Esophagus muscularis mucosa (tissue), 4 donors: ENCODE measurements around the gene LMOD2. TPM values are rescaled to one million over a fixed set of nuclear protein-coding genes. Genes with fewer than 3 reads are reported as not detected.

Experiments
- DNase-seq: peaks from one replicate; pipeline ENCODE4 v3.0.0-alpha.2; 2017; ENCODE audit errors: extremely low spot score
- H3K27ac ChIP-seq, 4 donors: fragments of 200-600 bp; sonication (generic); replicated peaks in 1 of 4; 1 replicate in 3 of 4; 2 replicates in 1 of 4; pipeline ENCODE4 v1.5.1; 2016 to 2019; ENCODE audit warnings: mild to moderate bottlenecking in 1 of 4
- H3K27me3 ChIP-seq, 4 donors: fragments of 200-600 bp; sonication (generic); one replicate each; pipeline versions ENCODE4 v1.5.1 to v1.6.0; 2016 to 2019
- H3K36me3 ChIP-seq, 4 donors: fragments of 200-600 bp; sonication (generic); one replicate each; pipeline ENCODE4 v1.5.1; 2016 to 2019
- H3K4me1 ChIP-seq, 4 donors: fragments of 200-600 bp; sonication (generic); one replicate each; pipeline ENCODE4 v1.5.1; 2016 to 2019
- H3K4me3 ChIP-seq, 4 donors: fragments of 200-600 bp; sonication (generic); 1 replicate in 2 of 4; 2 replicates in 2 of 4; pipeline ENCODE4 v1.5.1; 2016 to 2019; ENCODE audit warnings: mild to moderate bottlenecking in 4 of 4, moderate library complexity in 1 of 4
- H3K9me3 ChIP-seq, 4 donors: fragments of 200-600 bp; sonication (generic); 1 replicate in 3 of 4; 2 replicates in 1 of 4; pipeline ENCODE4 v1.5.1; 2016 to 2019
- EP300 ChIP-seq: sonication (generic); formaldehyde crosslinking; IDR thresholded peaks from one replicate; pipeline ENCODE4 v1.6.1; 2017; ENCODE audit warnings: antibody characterized with exemption
- POLR2A ChIP-seq: fragments of 450-650 bp; IDR thresholded peaks from one replicate; pipeline ENCODE4 v1.6.1; 2017; ENCODE audit warnings: antibody characterized with exemption, moderate library complexity, mild to moderate bottlenecking, low read depth
- POLR2AphosphoS5 ChIP-seq, 2 donors: sonication (generic); formaldehyde crosslinking; IDR thresholded peaks; one replicate each; pipeline ENCODE4 v1.6.1; 2017; ENCODE audit warnings: antibody characterized with exemption in 2 of 2
- WGBS: methylation state at CpG from one replicate; pipeline ENCODE4 v1.1.5; 2018; 5-methylcytosine and 5-hydroxymethylcytosine counted together
- intact Hi-C: fragments of 100-400 bp; cut with DNase I; formaldehyde crosslinking; loops from one replicate; pipeline ENCODE4 v1.15.1; 2023
- total RNA-seq, 4 donors: library from RNA; depleted of rRNA; stranded (reverse); fragments of >200 nt; gene quantifications; one replicate each; pipeline versions ENCODE4 v1.1.0 to v1.2.1, GENCODE V29; 2016
- TF ChIP-seq, protein P1 (sequence below), 3 experiments: fragments of 200-600 bp in 2 of 3; fragments of 450-650 bp in 1 of 3; sonication (generic) in 2 of 3; IDR thresholded peaks; one replicate each; pipeline ENCODE4 v1.5.1; 2017 to 2019; ENCODE audit warnings: antibody characterized with exemption in 3 of 3, mild to moderate bottlenecking in 2 of 3, moderate library complexity in 1 of 3

LMOD2 gene
- total RNA-seq, 4 donors from 2014 or later = not detected

DNA sequence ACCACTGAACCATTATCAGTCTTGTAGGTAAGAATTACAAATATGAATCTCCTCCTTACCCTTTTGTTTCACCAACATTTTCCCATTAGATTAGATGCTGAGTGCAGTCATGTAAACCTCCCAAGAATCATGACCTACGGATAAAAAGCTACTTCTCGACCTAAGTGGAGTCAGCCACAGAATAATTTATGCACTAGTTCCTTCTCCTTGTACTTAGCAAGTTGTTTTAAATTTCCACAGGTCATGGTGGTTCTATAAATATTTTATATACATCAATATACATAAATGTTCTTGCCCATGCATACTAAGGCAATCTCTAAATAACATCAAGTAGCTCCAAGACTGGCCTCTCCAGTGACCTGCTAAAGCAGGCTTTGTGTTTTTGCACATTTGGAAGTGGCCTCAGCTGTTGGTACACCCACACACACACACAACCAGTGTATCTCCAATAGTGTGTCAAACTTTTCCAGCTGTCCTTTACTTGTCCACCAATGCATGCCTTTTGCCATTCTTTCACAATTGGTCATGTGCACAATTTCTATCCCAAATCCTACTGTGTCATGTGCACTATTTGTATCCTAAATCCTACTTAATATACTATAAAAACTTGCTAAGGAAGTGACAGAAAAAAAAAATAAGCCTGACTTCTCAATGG lies 21.5 kb downstream of the LMOD2 start:
- no peak overlapping the region for H3K27ac ChIP-seq
- peaks cover 0 to 8% (median 0%) of the 10 kb centered on the region in 4 donors for H3K36me3 ChIP-seq
- no peaks in the 10 kb centered on the region for H3K27me3 ChIP-seq
- no peaks in the 10 kb centered on the region for H3K9me3 ChIP-seq
- no peak for DNase-seq
- H3K4me3 ChIP-seq = no peak overlapping the region
- intact Hi-C loops = no loop called here
- peaks cover 20 to 28% (median 25%) of the 10 kb centered on the region in 4 donors for H3K4me1 ChIP-seq
- TF ChIP-seq, protein P1, sequence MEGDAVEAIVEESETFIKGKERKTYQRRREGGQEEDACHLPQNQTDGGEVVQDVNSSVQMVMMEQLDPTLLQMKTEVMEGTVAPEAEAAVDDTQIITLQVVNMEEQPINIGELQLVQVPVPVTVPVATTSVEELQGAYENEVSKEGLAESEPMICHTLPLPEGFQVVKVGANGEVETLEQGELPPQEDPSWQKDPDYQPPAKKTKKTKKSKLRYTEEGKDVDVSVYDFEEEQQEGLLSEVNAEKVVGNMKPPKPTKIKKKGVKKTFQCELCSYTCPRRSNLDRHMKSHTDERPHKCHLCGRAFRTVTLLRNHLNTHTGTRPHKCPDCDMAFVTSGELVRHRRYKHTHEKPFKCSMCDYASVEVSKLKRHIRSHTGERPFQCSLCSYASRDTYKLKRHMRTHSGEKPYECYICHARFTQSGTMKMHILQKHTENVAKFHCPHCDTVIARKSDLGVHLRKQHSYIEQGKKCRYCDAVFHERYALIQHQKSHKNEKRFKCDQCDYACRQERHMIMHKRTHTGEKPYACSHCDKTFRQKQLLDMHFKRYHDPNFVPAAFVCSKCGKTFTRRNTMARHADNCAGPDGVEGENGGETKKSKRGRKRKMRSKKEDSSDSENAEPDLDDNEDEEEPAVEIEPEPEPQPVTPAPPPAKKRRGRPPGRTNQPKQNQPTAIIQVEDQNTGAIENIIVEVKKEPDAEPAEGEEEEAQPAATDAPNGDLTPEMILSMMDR (IDR thresholded peaks at IDR 0.05) = no peak
- no peak for TF ChIP-seq POLR2A
- TF ChIP-seq EP300 = no peak
- no peak for TF ChIP-seq POLR2AphosphoS5 (IDR thresholded peaks at IDR 0.05)
- whole genome bisulfite sequencing = 88% methylated on average over 2 of the region's 2 CpGs

DNA sequence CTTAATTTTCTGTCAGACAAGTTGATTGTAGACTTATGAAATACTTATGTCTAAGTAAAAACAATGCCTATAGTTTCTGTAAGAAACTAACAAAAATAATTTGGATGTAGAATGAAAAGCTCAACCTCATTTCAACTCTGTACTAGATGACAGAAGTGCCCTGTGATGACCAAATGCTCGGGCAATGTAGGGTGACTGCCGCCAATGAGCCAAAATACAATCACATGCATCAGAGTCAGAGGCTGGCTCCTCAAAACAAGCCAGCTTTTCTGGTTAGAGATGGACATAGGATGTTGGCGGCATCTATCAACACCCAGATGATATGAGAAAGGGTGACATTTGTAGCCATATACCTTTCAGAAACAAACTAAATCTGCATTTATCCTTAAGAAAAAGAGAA lies 23.9 kb downstream of the LMOD2 start:
- no peak for TF ChIP-seq POLR2A
- TF ChIP-seq POLR2AphosphoS5 (IDR thresholded peaks at IDR 0.05) = no peak
- TF ChIP-seq, protein P1 (IDR thresholded peaks at IDR 0.05) = no peak
- no peak overlapping the region for H3K27ac ChIP-seq
- 94% methylated on average over 3 of the region's 3 CpGs for WGBS
- no peaks in the 10 kb centered on the region for H3K9me3 ChIP-seq
- H3K27me3 ChIP-seq = no peaks in the 10 kb centered on the region
- DNase-seq = no peak
- peaks cover 0 to 18% (median 9%) of the 10 kb centered on the region in 4 donors for H3K36me3 ChIP-seq
- H3K4me3 ChIP-seq = no peak overlapping the region
- intact Hi-C loops = loop anchor here (5.0 kb wide), 2 partner anchors 68 to 188 kb away; partner anchors contain the start of gene WASL
- peaks cover 9 to 18% (median 12%) of the 10 kb centered on the region in 4 donors for H3K4me1 ChIP-seq

DNA sequence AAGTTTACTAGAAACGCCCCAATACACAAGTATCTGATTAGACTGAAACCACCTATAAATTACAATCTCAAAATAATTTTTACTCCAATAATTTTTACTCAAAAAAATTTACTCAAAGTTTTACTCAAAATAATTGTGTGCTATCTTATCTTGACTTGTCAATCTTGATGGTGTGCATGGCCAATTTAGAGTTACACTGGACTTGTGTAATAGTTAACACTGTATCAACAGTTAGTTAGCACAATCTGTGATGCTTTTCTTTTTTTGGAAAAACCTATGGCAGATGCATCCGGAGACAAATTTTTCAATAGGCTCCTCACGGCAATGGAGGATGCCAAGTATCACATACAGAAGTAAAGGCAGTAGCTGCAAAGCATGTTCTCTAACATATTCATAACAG lies 24.9 kb downstream of the LMOD2 start:
- Histone ChIP-seq H3K4me1 (peaks cover 0 to 11% (median 4%) of the 10 kb centered on the region in 4 donors), H3K4me3 (no peak overlapping the region), H3K36me3 (peaks cover 0 to 18% (median 11%) of the 10 kb centered on the region in 4 donors), H3K27ac (no peak overlapping the region), H3K27me3 (no peaks in the 10 kb centered on the region), H3K9me3 (no peaks in the 10 kb centered on the region)
- WGBS = 83% methylated on average over 3 of the region's 3 CpGs
- TF ChIP-seq POLR2AphosphoS5 (IDR thresholded peaks at IDR 0.05) = no peak
- TF ChIP-seq, protein P1 (IDR thresholded peaks at IDR 0.05) = no peak
- TF ChIP-seq EP300 = no peak
- no peak for TF ChIP-seq POLR2A
- no peak for DNase-seq
- intact Hi-C loops = loop anchor here (5.0 kb wide), 2 partner anchors 67 to 187 kb away; partner anchors contain the start of gene WASL

DNA sequence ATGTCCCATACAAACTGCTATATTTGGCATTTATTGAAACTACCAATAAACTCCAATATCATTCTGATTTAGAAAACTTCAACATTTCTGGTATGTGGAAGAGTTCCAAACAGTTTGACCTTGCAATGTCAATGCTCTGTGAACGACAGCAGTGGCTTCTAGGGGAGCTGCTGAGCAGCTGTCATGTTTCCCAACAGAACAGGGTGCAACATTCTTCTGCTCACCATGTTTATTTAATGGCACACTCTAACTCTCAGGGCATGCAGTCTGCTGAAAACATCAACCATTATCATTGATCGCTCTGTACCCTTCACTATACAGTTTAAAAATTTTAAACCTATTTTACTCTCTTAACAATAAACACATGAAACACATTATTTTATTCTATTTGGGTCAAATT lies 25.9 kb downstream of the LMOD2 start:
- peaks cover 5 to 18% (median 11%) of the 10 kb centered on the region in 4 donors for H3K36me3 ChIP-seq
- H3K27ac ChIP-seq = no peak overlapping the region
- 55% methylated on average over 2 of the region's 2 CpGs for WGBS
- no peaks in the 10 kb centered on the region for H3K9me3 ChIP-seq
- DNase-seq = no peak
- no peak overlapping the region for H3K4me3 ChIP-seq
- H3K4me1 ChIP-seq = peaks cover 0 to 11% (median 4%) of the 10 kb centered on the region in 4 donors
- H3K27me3 ChIP-seq = no peaks in the 10 kb centered on the region
- TF ChIP-seq, protein P1 (IDR thresholded peaks at IDR 0.05) = no peak
- TF ChIP-seq EP300 (no peak), POLR2AphosphoS5 (IDR thresholded peaks at IDR 0.05) (no peak), POLR2A (no peak)
- intact Hi-C loops = loop anchor here (5.0 kb wide), 2 partner anchors 66 to 186 kb away; partner anchors contain the start of gene WASL
